GM23338 (cell line): ENCODE data around the gene PCSK5. TPM values are rescaled to one million over a fixed set of nuclear protein-coding genes. Genes with fewer than 3 reads are reported as not detected.

Experiments
- ATAC-seq: fragments of 200-7000 bp; cut with Tn5 transposase; 3 replicates; pipeline ENCODE4 v1.9.1; 2020
- DNase-seq: peaks from one replicate; pipeline ENCODE4 v3.0.0-alpha.2; 2015; ENCODE audit warnings: low spot score
- H2AFZ ChIP-seq: fragments of 200-600 bp; sonication (generic); 2 replicates; pipeline ENCODE4 v1.8.0; 2016; ENCODE audit warnings: antibody characterized with exemption, mild to moderate bottlenecking, moderate library complexity
- H3F3A ChIP-seq: fragments of 200-600 bp; sonication (generic); replicated peaks from 2 replicates; pipeline ENCODE4 v1.8.0; 2017; ENCODE audit warnings: antibody characterized with exemption, mixed run types, low read depth
- H3K27ac ChIP-seq: fragments of 200-600 bp; sonication (generic); 2 replicates; pipeline ENCODE4 v1.6.1; 2016; ENCODE audit warnings: low read depth
- H3K27me3 ChIP-seq: fragments of 200-600 bp; sonication (generic); 2 replicates; pipeline ENCODE4 v1.8.0; 2016; ENCODE audit warnings: mild to moderate bottlenecking, mixed run types, moderate library complexity; ENCODE audit not compliant: insufficient read depth
- H3K36me3 ChIP-seq: fragments of 200-600 bp; sonication (generic); 2 replicates; pipeline ENCODE4 v1.8.0; 2016; ENCODE audit warnings: mild to moderate bottlenecking; ENCODE audit not compliant: insufficient read depth
- H3K4me1 ChIP-seq: fragments of 200-600 bp; sonication (generic); 2 replicates; pipeline ENCODE4 v1.8.0; 2016; ENCODE audit warnings: mild to moderate bottlenecking, moderate library complexity; ENCODE audit not compliant: insufficient read depth
- H3K4me2 ChIP-seq: fragments of 200-600 bp; sonication (generic); 2 replicates; pipeline ENCODE4 v1.7.1; 2017; ENCODE audit warnings: mixed run types
- H3K4me3 ChIP-seq: fragments of 200-600 bp; sonication (generic); 2 replicates; pipeline ENCODE4 v1.6.1; 2016; ENCODE audit warnings: mixed run types
- H3K79me2 ChIP-seq: fragments of 200-600 bp; sonication (generic); replicated peaks from 2 replicates; pipeline ENCODE4 v1.8.0; 2017; ENCODE audit warnings: mild to moderate bottlenecking; ENCODE audit not compliant: insufficient read depth
- H3K9me2 ChIP-seq: fragments of 200-600 bp; sonication (generic); 2 replicates; pipeline ENCODE4 v1.8.0; 2017; ENCODE audit not compliant: insufficient read depth
- H4K20me1 ChIP-seq: fragments of 200-600 bp; sonication (generic); replicated peaks from 2 replicates; pipeline ENCODE4 v1.8.0; 2017; ENCODE audit warnings: mild to moderate bottlenecking; ENCODE audit not compliant: insufficient read depth
- H3K27ac Mint-ChIP-seq: 2 replicates; pipeline ENCODE4 v1.8.0; 2020; ENCODE audit warnings: inconsistent platforms, mild to moderate bottlenecking, moderate library complexity, mixed read lengths
- H3K27me3 Mint-ChIP-seq: 3 replicates; pipeline ENCODE4 v1.8.0; 2022; ENCODE audit warnings: low read depth, mild to moderate bottlenecking, moderate library complexity, mixed read lengths, inconsistent platforms; ENCODE audit not compliant: insufficient read depth, poor library complexity
- H3K36me3 Mint-ChIP-seq: 3 replicates; pipeline ENCODE4 v1.8.0; 2021; ENCODE audit warnings: low read depth, mild to moderate bottlenecking, inconsistent platforms, moderate library complexity, mixed read lengths
- H3K4me1 Mint-ChIP-seq: 3 replicates; pipeline ENCODE4 v1.8.0; 2020; ENCODE audit warnings: mild to moderate bottlenecking, inconsistent platforms, mixed read lengths
- H3K4me3 Mint-ChIP-seq: 3 replicates; pipeline ENCODE4 v1.8.0; 2021; ENCODE audit warnings: moderate library complexity, mild to moderate bottlenecking, inconsistent platforms, mixed read lengths
- H3K9me3 Mint-ChIP-seq: 3 replicates; pipeline ENCODE4 v1.8.0; 2020; ENCODE audit warnings: moderate library complexity, mild to moderate bottlenecking, inconsistent platforms, mixed read lengths
- CREB1 ChIP-seq: fragments of 250-450 bp; sonication (Bioruptor Pico); IDR thresholded peaks from 2 replicates; pipeline ENCODE4 v1.5.0; 2020; ENCODE audit warnings: low read depth, mild to moderate bottlenecking, moderate library complexity
- EZH2 ChIP-seq: fragments of 200-600 bp; sonication (generic); IDR thresholded peaks from one replicate; pipeline ENCODE4 v1.8.0; 2017; ENCODE audit warnings: antibody characterized with exemption, mild to moderate bottlenecking, low read depth; ENCODE audit not compliant: unreplicated experiment
- EZH2phosphoT487 ChIP-seq: fragments of 200-600 bp; sonication (generic); IDR thresholded peaks from one replicate; pipeline ENCODE4 v1.8.1; 2018; ENCODE audit warnings: antibody characterized with exemption; ENCODE audit not compliant: unreplicated experiment
- JUNB ChIP-seq: IDR thresholded peaks from one replicate; pipeline ENCODE4 v1.6.1; 2016; ENCODE audit warnings: antibody characterized with exemption; ENCODE audit not compliant: unreplicated experiment
- NANOG ChIP-seq: IDR thresholded peaks from 2 replicates; pipeline ENCODE4 v1.6.1; 2016; ENCODE audit warnings: antibody characterized with exemption, borderline replicate concordance
- STAT1 ChIP-seq: IDR thresholded peaks from one replicate; pipeline ENCODE4 v1.6.1; 2016; ENCODE audit warnings: antibody characterized with exemption; ENCODE audit not compliant: unreplicated experiment
- ZNF331 ChIP-seq: fragments of 250-450 bp; sonication (Bioruptor Pico); IDR thresholded peaks from 2 replicates; pipeline ENCODE4 v1.5.0; 2020; ENCODE audit warnings: low read depth, mild to moderate bottlenecking, moderate library complexity
- polyA plus RNA-seq: library from polyadenylated mRNA; unstranded; fragments of >200 nt; fragmentation: Nextera tagmentation; extraction: Ambion mirVana; gene quantifications from 2 replicates; pipeline ENCODE4 v1.2.1, GENCODE V29; 2016
- total RNA-seq: library from RNA; depleted of rRNA; stranded (reverse); fragments of >200 nt; shearing (Covaris generic); gene quantifications from 2 replicates; pipeline ENCODE4 v1.2.3, GENCODE V29; 2014
- TF ChIP-seq, protein P1 (sequence below), 2 experiments: fragments of 200-600 bp in 1 of 2; sonication (generic) in 1 of 2; conservative IDR thresholded peaks; 2 replicates each; pipeline versions ENCODE4 v1.5.1 to v1.6.1; 2016 to 2017; ENCODE audit warnings: antibody characterized with exemption in 2 of 2, low read depth in 2 of 2, mild to moderate bottlenecking in 2 of 2, moderate library complexity in 1 of 2
- TF ChIP-seq, protein P2 (sequence below): fragments of 250-450 bp; sonication (Bioruptor Pico); IDR thresholded peaks from 2 replicates; pipeline ENCODE4 v1.5.0; 2020; ENCODE audit warnings: mild to moderate bottlenecking, moderate library complexity

Gene PCSK5
- total and polyA plus RNA-seq, 2 experiments from 2014 or later = 12.3 to 34.8 TPM

DNA sequence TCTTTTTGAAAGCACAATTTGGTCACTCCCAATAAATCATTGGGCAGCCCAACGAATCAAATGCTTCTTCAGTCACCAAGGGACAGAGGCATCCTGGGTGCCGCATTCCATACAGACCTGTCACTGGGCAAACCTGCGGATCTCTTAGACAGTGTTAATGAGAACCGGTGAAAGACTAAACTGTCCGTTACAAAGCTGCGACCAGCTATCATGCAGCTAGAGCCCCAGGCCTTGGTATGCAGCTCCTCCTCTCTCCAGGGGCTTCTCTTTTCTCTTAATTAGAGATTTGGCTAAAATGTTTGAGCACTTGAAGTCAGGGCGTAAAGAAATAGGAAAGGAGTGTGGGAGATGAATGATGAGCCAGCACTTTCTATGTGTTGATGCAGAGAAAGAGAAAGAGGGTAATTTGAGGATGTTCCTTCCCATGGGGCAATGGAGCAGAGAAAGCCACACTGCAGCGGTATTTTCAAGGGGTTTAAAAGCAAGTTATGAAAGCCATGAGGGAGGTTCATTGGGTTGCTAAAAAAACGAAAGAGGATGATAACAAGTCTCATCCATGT lies 328.5 kb downstream of the PCSK5 start (continued):
- TF ChIP-seq EZH2 = no peak
- TF ChIP-seq NANOG = no peak
- TF ChIP-seq, protein P1, sequence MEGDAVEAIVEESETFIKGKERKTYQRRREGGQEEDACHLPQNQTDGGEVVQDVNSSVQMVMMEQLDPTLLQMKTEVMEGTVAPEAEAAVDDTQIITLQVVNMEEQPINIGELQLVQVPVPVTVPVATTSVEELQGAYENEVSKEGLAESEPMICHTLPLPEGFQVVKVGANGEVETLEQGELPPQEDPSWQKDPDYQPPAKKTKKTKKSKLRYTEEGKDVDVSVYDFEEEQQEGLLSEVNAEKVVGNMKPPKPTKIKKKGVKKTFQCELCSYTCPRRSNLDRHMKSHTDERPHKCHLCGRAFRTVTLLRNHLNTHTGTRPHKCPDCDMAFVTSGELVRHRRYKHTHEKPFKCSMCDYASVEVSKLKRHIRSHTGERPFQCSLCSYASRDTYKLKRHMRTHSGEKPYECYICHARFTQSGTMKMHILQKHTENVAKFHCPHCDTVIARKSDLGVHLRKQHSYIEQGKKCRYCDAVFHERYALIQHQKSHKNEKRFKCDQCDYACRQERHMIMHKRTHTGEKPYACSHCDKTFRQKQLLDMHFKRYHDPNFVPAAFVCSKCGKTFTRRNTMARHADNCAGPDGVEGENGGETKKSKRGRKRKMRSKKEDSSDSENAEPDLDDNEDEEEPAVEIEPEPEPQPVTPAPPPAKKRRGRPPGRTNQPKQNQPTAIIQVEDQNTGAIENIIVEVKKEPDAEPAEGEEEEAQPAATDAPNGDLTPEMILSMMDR (conservative IDR thresholded peaks at IDR 0.05; ENCODE audit: low read depth in 2 of 2) = no peak
- TF ChIP-seq STAT1 = no peak

DNA sequence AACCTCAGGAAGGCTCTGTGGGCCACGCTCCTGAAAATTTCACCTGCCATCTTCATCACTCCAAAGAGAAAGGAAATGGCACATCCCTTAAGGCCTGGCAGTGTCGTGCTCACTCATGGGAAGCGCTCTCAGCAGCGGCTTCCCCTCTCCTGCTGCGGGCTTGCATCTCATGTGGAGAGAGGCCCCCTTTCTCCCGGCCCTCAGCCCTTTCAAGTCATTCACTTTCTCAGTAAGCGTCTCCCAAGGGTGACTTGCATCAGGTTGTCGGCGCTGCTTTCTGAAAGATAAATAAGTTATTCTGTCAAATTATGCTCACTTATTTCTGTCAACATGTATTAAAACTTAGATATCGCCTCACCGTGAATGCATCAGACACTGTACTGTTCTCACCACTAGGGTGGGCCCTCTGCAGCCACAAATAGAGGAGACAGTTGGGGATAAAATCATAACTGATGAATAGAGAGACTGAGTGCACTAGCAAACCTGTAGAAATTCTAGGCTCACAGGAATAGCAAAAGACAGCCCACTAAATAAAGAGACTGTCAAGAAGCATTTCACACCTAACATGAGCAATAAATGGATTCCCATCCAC lies 329.2 kb downstream of the PCSK5 start:
- H3K36me3 Mint-ChIP-seq = no peaks in the 10 kb centered on the region
- H4K20me1 ChIP-seq = no peaks in the 10 kb centered on the region
- no peak overlapping the region for H3K4me2 ChIP-seq
- no peaks in the 10 kb centered on the region for H3K79me2 ChIP-seq
- peak; percentile 34 for DNase-seq
- no peaks in the 10 kb centered on the region for H3K9me3 Mint-ChIP-seq
- H3K27me3 Mint-ChIP-seq = peaks cover 2% of the 10 kb centered on the region
- TF ChIP-seq, protein P2, sequence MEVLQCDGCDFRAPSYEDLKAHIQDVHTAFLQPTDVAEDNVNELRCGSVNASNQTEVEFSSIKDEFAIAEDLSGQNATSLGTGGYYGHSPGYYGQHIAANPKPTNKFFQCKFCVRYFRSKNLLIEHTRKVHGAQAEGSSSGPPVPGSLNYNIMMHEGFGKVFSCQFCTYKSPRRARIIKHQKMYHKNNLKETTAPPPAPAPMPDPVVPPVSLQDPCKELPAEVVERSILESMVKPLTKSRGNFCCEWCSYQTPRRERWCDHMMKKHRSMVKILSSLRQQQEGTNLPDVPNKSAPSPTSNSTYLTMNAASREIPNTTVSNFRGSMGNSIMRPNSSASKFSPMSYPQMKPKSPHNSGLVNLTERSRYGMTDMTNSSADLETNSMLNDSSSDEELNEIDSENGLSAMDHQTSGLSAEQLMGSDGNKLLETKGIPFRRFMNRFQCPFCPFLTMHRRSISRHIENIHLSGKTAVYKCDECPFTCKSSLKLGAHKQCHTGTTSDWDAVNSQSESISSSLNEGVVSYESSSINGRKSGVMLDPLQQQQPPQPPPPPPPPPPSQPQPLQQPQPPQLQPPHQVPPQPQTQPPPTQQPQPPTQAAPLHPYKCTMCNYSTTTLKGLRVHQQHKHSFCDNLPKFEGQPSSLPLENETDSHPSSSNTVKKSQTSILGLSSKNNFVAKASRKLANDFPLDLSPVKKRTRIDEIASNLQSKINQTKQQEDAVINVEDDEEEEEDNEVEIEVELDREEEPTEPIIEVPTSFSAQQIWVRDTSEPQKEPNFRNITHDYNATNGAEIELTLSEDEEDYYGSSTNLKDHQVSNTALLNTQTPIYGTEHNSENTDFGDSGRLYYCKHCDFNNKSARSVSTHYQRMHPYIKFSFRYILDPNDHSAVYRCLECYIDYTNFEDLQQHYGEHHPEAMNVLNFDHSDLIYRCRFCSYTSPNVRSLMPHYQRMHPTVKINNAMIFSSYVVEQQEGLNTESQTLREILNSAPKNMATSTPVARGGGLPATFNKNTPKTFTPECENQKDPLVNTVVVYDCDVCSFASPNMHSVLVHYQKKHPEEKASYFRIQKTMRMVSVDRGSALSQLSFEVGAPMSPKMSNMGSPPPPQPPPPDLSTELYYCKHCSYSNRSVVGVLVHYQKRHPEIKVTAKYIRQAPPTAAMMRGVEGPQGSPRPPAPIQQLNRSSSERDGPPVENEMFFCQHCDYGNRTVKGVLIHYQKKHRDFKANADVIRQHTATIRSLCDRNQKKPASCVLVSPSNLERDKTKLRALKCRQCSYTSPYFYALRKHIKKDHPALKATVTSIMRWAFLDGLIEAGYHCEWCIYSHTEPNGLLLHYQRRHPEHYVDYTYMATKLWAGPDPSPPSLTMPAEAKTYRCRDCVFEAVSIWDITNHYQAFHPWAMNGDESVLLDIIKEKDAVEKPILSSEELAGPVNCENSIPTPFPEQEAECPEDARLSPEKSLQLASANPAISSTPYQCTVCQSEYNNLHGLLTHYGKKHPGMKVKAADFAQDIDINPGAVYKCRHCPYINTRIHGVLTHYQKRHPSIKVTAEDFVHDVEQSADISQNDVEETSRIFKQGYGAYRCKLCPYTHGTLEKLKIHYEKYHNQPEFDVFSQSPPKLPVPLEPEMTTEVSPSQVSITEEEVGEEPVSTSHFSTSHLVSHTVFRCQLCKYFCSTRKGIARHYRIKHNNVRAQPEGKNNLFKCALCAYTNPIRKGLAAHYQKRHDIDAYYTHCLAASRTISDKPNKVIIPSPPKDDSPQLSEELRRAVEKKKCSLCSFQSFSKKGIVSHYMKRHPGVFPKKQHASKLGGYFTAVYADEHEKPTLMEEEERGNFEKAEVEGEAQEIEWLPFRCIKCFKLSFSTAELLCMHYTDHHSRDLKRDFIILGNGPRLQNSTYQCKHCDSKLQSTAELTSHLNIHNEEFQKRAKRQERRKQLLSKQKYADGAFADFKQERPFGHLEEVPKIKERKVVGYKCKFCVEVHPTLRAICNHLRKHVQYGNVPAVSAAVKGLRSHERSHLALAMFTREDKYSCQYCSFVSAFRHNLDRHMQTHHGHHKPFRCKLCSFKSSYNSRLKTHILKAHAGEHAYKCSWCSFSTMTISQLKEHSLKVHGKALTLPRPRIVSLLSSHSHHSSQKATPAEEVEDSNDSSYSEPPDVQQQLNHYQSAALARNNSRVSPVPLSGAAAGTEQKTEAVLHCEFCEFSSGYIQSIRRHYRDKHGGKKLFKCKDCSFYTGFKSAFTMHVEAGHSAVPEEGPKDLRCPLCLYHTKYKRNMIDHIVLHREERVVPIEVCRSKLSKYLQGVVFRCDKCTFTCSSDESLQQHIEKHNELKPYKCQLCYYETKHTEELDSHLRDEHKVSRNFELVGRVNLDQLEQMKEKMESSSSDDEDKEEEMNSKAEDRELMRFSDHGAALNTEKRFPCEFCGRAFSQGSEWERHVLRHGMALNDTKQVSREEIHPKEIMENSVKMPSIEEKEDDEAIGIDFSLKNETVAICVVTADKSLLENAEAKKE (CRISPR knock-in tag) = no peak
- TF ChIP-seq CREB1 (CRISPR knock-in tag) (no peak), EZH2phosphoT487 (no peak), JUNB (no peak), ZNF331 (no peak)
- TF ChIP-seq, protein P1 (conservative IDR thresholded peaks at IDR 0.05; ENCODE audit: low read depth in 2 of 2) = peak; percentile 54 to 67
- no peak overlapping the region for H3K4me3 Mint-ChIP-seq
- peak; percentile 85 for ATAC-seq
- H3K27me3 ChIP-seq = no peaks in the 10 kb centered on the region
- H3K36me3 ChIP-seq = no peaks in the 10 kb centered on the region
- H3K27ac ChIP-seq = no peak overlapping the region
- peaks cover 4% of the 10 kb centered on the region; the same call in 1 of the 2 replicates for H3K9me2 ChIP-seq
- H3K27ac Mint-ChIP-seq = no peak overlapping the region; the same call in 1 of the 2 replicates
- H3K4me1 Mint-ChIP-seq = peaks cover 9% of the 10 kb centered on the region
- H3F3A ChIP-seq = no peaks in the 10 kb centered on the region
- H3K4me1 ChIP-seq = peaks cover 9% of the 10 kb centered on the region; the same call in 1 of the 2 replicates
- peak overlapping the region; percentile 30 for H2AFZ ChIP-seq
- no peak overlapping the region for H3K4me3 ChIP-seq
